B cell (primary cell): ENCODE data around the gene BBOX1.

Experiments used
- CTCF ChIP-seq: fragments of 200-600 bp; IDR thresholded peaks from one replicate; pipeline ENCODE4 v1.8.0; 2022; ENCODE audit warnings: antibody characterized with exemption, mild to moderate bottlenecking
- EZH2 ChIP-seq: IDR thresholded peaks from 2 replicates; pipeline ENCODE4 v1.6.1; 2012; ENCODE audit warnings: borderline replicate concordance, low read depth, mild to moderate bottlenecking, moderate library complexity, low read length; ENCODE audit not compliant: insufficient read depth, poor library complexity, severe bottlenecking

- TF ChIP-seq EZH2 (no peak), CTCF (no peak)
These were observed 118.7 kb downstream of the BBOX1 start for GRCh38 chr11:27159335-27159679.
